HG03469 (cell line): ENCODE measurements around the gene CCDC146.
"Not testable (repeated sequence)": the region's sequence is repeated elsewhere in the genome, so short reads cannot be mapped to it uniquely, and the experiment has no call there.

Experiments used
- ATAC-seq: cut with Tn5 transposase; IDR thresholded peaks from one replicate; pipeline ENCODE4 v1.9.1; 2021; ENCODE audit warnings: mild to moderate bottlenecking, moderate library complexity, moderate number of reproducible peaks; ENCODE audit not compliant: unreplicated experiment

Gene CCDC146

GRCh38 chr7:77152232-77152631, 29.8 kb downstream of the CCDC146 start:
- not testable (repeated sequence) for ATAC-seq

GRCh38 chr7:77154917-77155464, 32.6 kb downstream of the CCDC146 start:
- peak; percentile 46 for ATAC-seq

GRCh38 chr7:77155601-77156377, 33.4 kb downstream of the CCDC146 start:
- ATAC-seq = not testable (repeated sequence)

- ATAC-seq = peak; percentile 65
Measured at GRCh38 chr7:77157034-77157433, 34.6 kb downstream of the CCDC146 start.

GRCh38 chr7:77157446-77157845, 35.0 kb downstream of the CCDC146 start:
- ATAC-seq = peak; percentile 30

- ATAC-seq = not testable (repeated sequence)
Measured at GRCh38 chr7:77171073-77171472, 48.7 kb downstream of the CCDC146 start.

- ATAC-seq = not testable (repeated sequence)
Measured at GRCh38 chr7:77172437-77173172, 50.2 kb downstream of the CCDC146 start.

GRCh38 chr7:77174418-77174817, 52.0 kb downstream of the CCDC146 start:
- ATAC-seq = not testable (repeated sequence)

GRCh38 chr7:77175274-77175800, 52.9 kb downstream of the CCDC146 start:
- not testable (repeated sequence) for ATAC-seq

- not testable (repeated sequence) for ATAC-seq
Measured at GRCh38 chr7:77177321-77177904, 55.0 kb downstream of the CCDC146 start.

- not testable (repeated sequence) for ATAC-seq
Measured at GRCh38 chr7:77178024-77178423, 55.6 kb downstream of the CCDC146 start.

- ATAC-seq = no peak
Measured at GRCh38 chr7:77181015-77181595, 58.7 kb downstream of the CCDC146 start.

- ATAC-seq = no peak
Measured at GRCh38 chr7:77181734-77182133, 59.3 kb downstream of the CCDC146 start.

- ATAC-seq = no peak
Measured at GRCh38 chr7:77182261-77182660, 59.8 kb downstream of the CCDC146 start.

GRCh38 chr7:77184463-77184862, 62.0 kb downstream of the CCDC146 start:
- ATAC-seq = no peak

GRCh38 chr7:77184990-77185389, 62.6 kb downstream of the CCDC146 start:
- no peak for ATAC-seq

GRCh38 chr7:77185866-77186265, 63.5 kb downstream of the CCDC146 start:
- ATAC-seq = no peak

- ATAC-seq = no peak
Measured at GRCh38 chr7:77188731-77189437, 66.5 kb downstream of the CCDC146 start.

GRCh38 chr7:77197141-77197540, 74.7 kb downstream of the CCDC146 start:
- ATAC-seq = no peak
